GM23338 (cell line): ENCODE measurements around the gene CLDN20. TPM values are rescaled to one million over a fixed set of nuclear protein-coding genes. Genes with fewer than 3 reads are reported as not detected.

Experiments
- ATAC-seq: fragments of 200-7000 bp; cut with Tn5 transposase; 3 replicates; pipeline ENCODE4 v1.9.1; 2020
- DNase-seq: peaks from one replicate; pipeline ENCODE4 v3.0.0-alpha.2; 2015; ENCODE audit warnings: low spot score
- H2AFZ ChIP-seq: fragments of 200-600 bp; sonication (generic); 2 replicates; pipeline ENCODE4 v1.8.0; 2016; ENCODE audit warnings: antibody characterized with exemption, mild to moderate bottlenecking, moderate library complexity
- H3F3A ChIP-seq: fragments of 200-600 bp; sonication (generic); replicated peaks from 2 replicates; pipeline ENCODE4 v1.8.0; 2017; ENCODE audit warnings: antibody characterized with exemption, mixed run types, low read depth
- H3K27ac ChIP-seq: fragments of 200-600 bp; sonication (generic); 2 replicates; pipeline ENCODE4 v1.6.1; 2016; ENCODE audit warnings: low read depth
- H3K27me3 ChIP-seq: fragments of 200-600 bp; sonication (generic); 2 replicates; pipeline ENCODE4 v1.8.0; 2016; ENCODE audit warnings: mild to moderate bottlenecking, mixed run types, moderate library complexity; ENCODE audit not compliant: insufficient read depth
- H3K36me3 ChIP-seq: fragments of 200-600 bp; sonication (generic); 2 replicates; pipeline ENCODE4 v1.8.0; 2016; ENCODE audit warnings: mild to moderate bottlenecking; ENCODE audit not compliant: insufficient read depth
- H3K4me1 ChIP-seq: fragments of 200-600 bp; sonication (generic); 2 replicates; pipeline ENCODE4 v1.8.0; 2016; ENCODE audit warnings: mild to moderate bottlenecking, moderate library complexity; ENCODE audit not compliant: insufficient read depth
- H3K4me2 ChIP-seq: fragments of 200-600 bp; sonication (generic); 2 replicates; pipeline ENCODE4 v1.7.1; 2017; ENCODE audit warnings: mixed run types
- H3K4me3 ChIP-seq: fragments of 200-600 bp; sonication (generic); 2 replicates; pipeline ENCODE4 v1.6.1; 2016; ENCODE audit warnings: mixed run types
- H3K79me2 ChIP-seq: fragments of 200-600 bp; sonication (generic); replicated peaks from 2 replicates; pipeline ENCODE4 v1.8.0; 2017; ENCODE audit warnings: mild to moderate bottlenecking; ENCODE audit not compliant: insufficient read depth
- H3K9me2 ChIP-seq: fragments of 200-600 bp; sonication (generic); 2 replicates; pipeline ENCODE4 v1.8.0; 2017; ENCODE audit not compliant: insufficient read depth
- H4K20me1 ChIP-seq: fragments of 200-600 bp; sonication (generic); replicated peaks from 2 replicates; pipeline ENCODE4 v1.8.0; 2017; ENCODE audit warnings: mild to moderate bottlenecking; ENCODE audit not compliant: insufficient read depth
- H3K27ac Mint-ChIP-seq: 2 replicates; pipeline ENCODE4 v1.8.0; 2020; ENCODE audit warnings: inconsistent platforms, mild to moderate bottlenecking, moderate library complexity, mixed read lengths
- H3K27me3 Mint-ChIP-seq: 3 replicates; pipeline ENCODE4 v1.8.0; 2022; ENCODE audit warnings: low read depth, mild to moderate bottlenecking, moderate library complexity, mixed read lengths, inconsistent platforms; ENCODE audit not compliant: insufficient read depth, poor library complexity
- H3K36me3 Mint-ChIP-seq: 3 replicates; pipeline ENCODE4 v1.8.0; 2021; ENCODE audit warnings: low read depth, mild to moderate bottlenecking, inconsistent platforms, moderate library complexity, mixed read lengths
- H3K4me1 Mint-ChIP-seq: 3 replicates; pipeline ENCODE4 v1.8.0; 2020; ENCODE audit warnings: mild to moderate bottlenecking, inconsistent platforms, mixed read lengths
- H3K4me3 Mint-ChIP-seq: 3 replicates; pipeline ENCODE4 v1.8.0; 2021; ENCODE audit warnings: moderate library complexity, mild to moderate bottlenecking, inconsistent platforms, mixed read lengths
- H3K9me3 Mint-ChIP-seq: 3 replicates; pipeline ENCODE4 v1.8.0; 2020; ENCODE audit warnings: moderate library complexity, mild to moderate bottlenecking, inconsistent platforms, mixed read lengths
- CREB1 ChIP-seq: fragments of 250-450 bp; sonication (Bioruptor Pico); IDR thresholded peaks from 2 replicates; pipeline ENCODE4 v1.5.0; 2020; ENCODE audit warnings: low read depth, mild to moderate bottlenecking, moderate library complexity
- EZH2 ChIP-seq: fragments of 200-600 bp; sonication (generic); IDR thresholded peaks from one replicate; pipeline ENCODE4 v1.8.0; 2017; ENCODE audit warnings: antibody characterized with exemption, mild to moderate bottlenecking, low read depth; ENCODE audit not compliant: unreplicated experiment
- EZH2phosphoT487 ChIP-seq: fragments of 200-600 bp; sonication (generic); IDR thresholded peaks from one replicate; pipeline ENCODE4 v1.8.1; 2018; ENCODE audit warnings: antibody characterized with exemption; ENCODE audit not compliant: unreplicated experiment
- JUNB ChIP-seq: IDR thresholded peaks from one replicate; pipeline ENCODE4 v1.6.1; 2016; ENCODE audit warnings: antibody characterized with exemption; ENCODE audit not compliant: unreplicated experiment
- NANOG ChIP-seq: IDR thresholded peaks from 2 replicates; pipeline ENCODE4 v1.6.1; 2016; ENCODE audit warnings: antibody characterized with exemption, borderline replicate concordance
- POLR2AphosphoS5 ChIP-seq: IDR thresholded peaks from 2 replicates; pipeline ENCODE4 v1.6.1; 2016; ENCODE audit warnings: antibody characterized with exemption, low read depth
- STAT1 ChIP-seq: IDR thresholded peaks from one replicate; pipeline ENCODE4 v1.6.1; 2016; ENCODE audit warnings: antibody characterized with exemption; ENCODE audit not compliant: unreplicated experiment
- ZNF114 ChIP-seq: fragments of 250-450 bp; sonication (Bioruptor Pico); IDR thresholded peaks from 2 replicates; pipeline ENCODE4 v1.5.0; 2020; ENCODE audit warnings: mild to moderate bottlenecking, moderate library complexity
- ZNF331 ChIP-seq: fragments of 250-450 bp; sonication (Bioruptor Pico); IDR thresholded peaks from 2 replicates; pipeline ENCODE4 v1.5.0; 2020; ENCODE audit warnings: low read depth, mild to moderate bottlenecking, moderate library complexity
- polyA plus RNA-seq: library from polyadenylated mRNA; unstranded; fragments of >200 nt; fragmentation: Nextera tagmentation; extraction: Ambion mirVana; gene quantifications from 2 replicates; pipeline ENCODE4 v1.2.1, GENCODE V29; 2016
- total RNA-seq: library from RNA; depleted of rRNA; stranded (reverse); fragments of >200 nt; shearing (Covaris generic); gene quantifications from 2 replicates; pipeline ENCODE4 v1.2.3, GENCODE V29; 2014
- TF ChIP-seq, protein P1 (sequence below), 2 experiments: fragments of 200-600 bp in 1 of 2; sonication (generic) in 1 of 2; conservative IDR thresholded peaks; 2 replicates each; pipeline versions ENCODE4 v1.5.1 to v1.6.1; 2016 to 2017; ENCODE audit warnings: antibody characterized with exemption in 2 of 2, low read depth in 2 of 2, mild to moderate bottlenecking in 2 of 2, moderate library complexity in 1 of 2
- TF ChIP-seq, protein P2 (sequence below): fragments of 250-450 bp; sonication (Bioruptor Pico); IDR thresholded peaks from 2 replicates; pipeline ENCODE4 v1.5.0; 2020; ENCODE audit warnings: mild to moderate bottlenecking, moderate library complexity
- TF ChIP-seq, protein P3 (sequence below): IDR thresholded peaks from 2 replicates; pipeline ENCODE4 v1.6.1; 2016; ENCODE audit warnings: antibody characterized with exemption

The CLDN20 gene
- total and polyA plus RNA-seq, 2 experiments from 2014 or later: 0.23 TPM; not detected in 1

DNA sequence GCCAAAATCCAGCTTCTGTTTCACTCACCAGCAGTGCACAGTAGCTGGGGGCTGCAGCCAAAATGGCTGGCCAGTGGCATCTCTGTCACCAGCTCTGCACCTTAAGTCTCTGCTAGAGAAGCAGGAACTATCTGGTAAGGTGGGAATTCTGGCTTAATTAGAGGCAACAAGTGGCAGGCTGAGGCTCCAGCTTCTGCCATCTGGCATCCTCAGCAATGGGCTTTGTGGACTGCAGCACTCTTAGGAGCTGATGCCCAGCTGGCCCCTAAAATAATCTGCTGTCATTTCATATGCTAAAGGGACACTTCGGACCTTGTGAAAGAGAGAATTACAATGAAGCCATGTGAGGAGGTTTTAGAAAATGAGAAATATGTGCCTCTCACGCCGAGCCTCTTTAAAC is 4.6 kb upstream of the CLDN20 start:
- TF ChIP-seq, protein P1, sequence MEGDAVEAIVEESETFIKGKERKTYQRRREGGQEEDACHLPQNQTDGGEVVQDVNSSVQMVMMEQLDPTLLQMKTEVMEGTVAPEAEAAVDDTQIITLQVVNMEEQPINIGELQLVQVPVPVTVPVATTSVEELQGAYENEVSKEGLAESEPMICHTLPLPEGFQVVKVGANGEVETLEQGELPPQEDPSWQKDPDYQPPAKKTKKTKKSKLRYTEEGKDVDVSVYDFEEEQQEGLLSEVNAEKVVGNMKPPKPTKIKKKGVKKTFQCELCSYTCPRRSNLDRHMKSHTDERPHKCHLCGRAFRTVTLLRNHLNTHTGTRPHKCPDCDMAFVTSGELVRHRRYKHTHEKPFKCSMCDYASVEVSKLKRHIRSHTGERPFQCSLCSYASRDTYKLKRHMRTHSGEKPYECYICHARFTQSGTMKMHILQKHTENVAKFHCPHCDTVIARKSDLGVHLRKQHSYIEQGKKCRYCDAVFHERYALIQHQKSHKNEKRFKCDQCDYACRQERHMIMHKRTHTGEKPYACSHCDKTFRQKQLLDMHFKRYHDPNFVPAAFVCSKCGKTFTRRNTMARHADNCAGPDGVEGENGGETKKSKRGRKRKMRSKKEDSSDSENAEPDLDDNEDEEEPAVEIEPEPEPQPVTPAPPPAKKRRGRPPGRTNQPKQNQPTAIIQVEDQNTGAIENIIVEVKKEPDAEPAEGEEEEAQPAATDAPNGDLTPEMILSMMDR (conservative IDR thresholded peaks at IDR 0.05; ENCODE audit: low read depth in 2 of 2): no peak
- TF ChIP-seq ZNF114 (CRISPR knock-in tag) (no peak), STAT1 (no peak), CREB1 (CRISPR knock-in tag) (no peak), NANOG (no peak), POLR2AphosphoS5 (no peak)
- DNase-seq (no peak), ATAC-seq (no peak)
- peaks cover 23% of the 10 kb centered on the region for H3K36me3 ChIP-seq
- no peak overlapping the region for H2AFZ ChIP-seq
- Mint-ChIP-seq H3K9me3 (no peaks in the 10 kb centered on the region), H3K27ac (peak overlapping the region; percentile 41; the same call in 1 of the 2 replicates), H3K36me3 (peaks cover 56% of the 10 kb centered on the region), H3K4me1 (peaks cover 32% of the 10 kb centered on the region), H3K4me3 (no peak overlapping the region), H3K27me3 (peaks cover 3% of the 10 kb centered on the region)
- peaks cover 13% of the 10 kb centered on the region for H3K4me1 ChIP-seq
- H3K4me2 ChIP-seq: no peak overlapping the region
- H3K27me3 ChIP-seq: no peaks in the 10 kb centered on the region
- H3F3A ChIP-seq: no peaks in the 10 kb centered on the region
- H4K20me1 ChIP-seq: no peaks in the 10 kb centered on the region
- H3K4me3 ChIP-seq: no peak overlapping the region
- peaks cover 9% of the 10 kb centered on the region for H3K79me2 ChIP-seq
- no peaks in the 10 kb centered on the region for H3K9me2 ChIP-seq
- H3K27ac ChIP-seq: no peak overlapping the region

DNA sequence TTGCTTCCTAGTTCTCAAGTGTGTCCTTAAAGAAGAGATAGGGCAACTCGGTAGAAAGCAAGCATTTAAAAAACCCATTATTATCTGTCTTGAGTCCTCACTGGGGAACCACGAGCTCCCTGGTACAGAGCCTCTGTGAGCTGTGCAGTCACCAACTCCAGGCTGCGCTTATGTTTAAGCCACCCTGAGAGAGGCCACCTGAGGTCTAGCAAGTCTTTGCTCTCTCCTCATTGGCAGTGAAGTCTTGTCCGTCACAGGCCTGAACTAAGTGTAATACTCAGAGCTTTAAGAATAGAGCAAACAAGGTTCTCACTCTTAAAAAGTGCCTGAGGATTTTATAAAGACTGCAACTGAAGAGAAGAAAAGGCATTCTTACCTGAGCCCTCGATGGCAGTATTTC is 3.9 kb upstream of the CLDN20 start:
- Histone ChIP-seq H3K4me2 (no peak overlapping the region), H3K36me3 (peaks cover 23% of the 10 kb centered on the region), H3F3A (no peaks in the 10 kb centered on the region), H3K4me1 (peaks cover 16% of the 10 kb centered on the region), H2AFZ (no peak overlapping the region), H3K79me2 (peaks cover 9% of the 10 kb centered on the region; the same call in 1 of the 2 replicates), H3K27me3 (no peaks in the 10 kb centered on the region), H4K20me1 (no peaks in the 10 kb centered on the region), H3K9me2 (no peaks in the 10 kb centered on the region), H3K27ac (no peak overlapping the region), H3K4me3 (no peak overlapping the region)
- Mint-ChIP-seq H3K36me3 (peaks cover 49% of the 10 kb centered on the region), H3K4me3 (no peak overlapping the region), H3K4me1 (peaks cover 33% of the 10 kb centered on the region), H3K9me3 (no peaks in the 10 kb centered on the region), H3K27ac (no peak overlapping the region; the same call in 1 of the 2 replicates), H3K27me3 (peaks cover 1% of the 10 kb centered on the region)
- DNase-seq (no peak), ATAC-seq (no peak)
- TF ChIP-seq STAT1 (no peak), JUNB (no peak), POLR2AphosphoS5 (no peak), EZH2 (no peak), ZNF331 (CRISPR knock-in tag) (no peak), NANOG (no peak), EZH2phosphoT487 (no peak), ZNF114 (CRISPR knock-in tag) (no peak), CREB1 (CRISPR knock-in tag) (no peak)
- TF ChIP-seq, protein P2, sequence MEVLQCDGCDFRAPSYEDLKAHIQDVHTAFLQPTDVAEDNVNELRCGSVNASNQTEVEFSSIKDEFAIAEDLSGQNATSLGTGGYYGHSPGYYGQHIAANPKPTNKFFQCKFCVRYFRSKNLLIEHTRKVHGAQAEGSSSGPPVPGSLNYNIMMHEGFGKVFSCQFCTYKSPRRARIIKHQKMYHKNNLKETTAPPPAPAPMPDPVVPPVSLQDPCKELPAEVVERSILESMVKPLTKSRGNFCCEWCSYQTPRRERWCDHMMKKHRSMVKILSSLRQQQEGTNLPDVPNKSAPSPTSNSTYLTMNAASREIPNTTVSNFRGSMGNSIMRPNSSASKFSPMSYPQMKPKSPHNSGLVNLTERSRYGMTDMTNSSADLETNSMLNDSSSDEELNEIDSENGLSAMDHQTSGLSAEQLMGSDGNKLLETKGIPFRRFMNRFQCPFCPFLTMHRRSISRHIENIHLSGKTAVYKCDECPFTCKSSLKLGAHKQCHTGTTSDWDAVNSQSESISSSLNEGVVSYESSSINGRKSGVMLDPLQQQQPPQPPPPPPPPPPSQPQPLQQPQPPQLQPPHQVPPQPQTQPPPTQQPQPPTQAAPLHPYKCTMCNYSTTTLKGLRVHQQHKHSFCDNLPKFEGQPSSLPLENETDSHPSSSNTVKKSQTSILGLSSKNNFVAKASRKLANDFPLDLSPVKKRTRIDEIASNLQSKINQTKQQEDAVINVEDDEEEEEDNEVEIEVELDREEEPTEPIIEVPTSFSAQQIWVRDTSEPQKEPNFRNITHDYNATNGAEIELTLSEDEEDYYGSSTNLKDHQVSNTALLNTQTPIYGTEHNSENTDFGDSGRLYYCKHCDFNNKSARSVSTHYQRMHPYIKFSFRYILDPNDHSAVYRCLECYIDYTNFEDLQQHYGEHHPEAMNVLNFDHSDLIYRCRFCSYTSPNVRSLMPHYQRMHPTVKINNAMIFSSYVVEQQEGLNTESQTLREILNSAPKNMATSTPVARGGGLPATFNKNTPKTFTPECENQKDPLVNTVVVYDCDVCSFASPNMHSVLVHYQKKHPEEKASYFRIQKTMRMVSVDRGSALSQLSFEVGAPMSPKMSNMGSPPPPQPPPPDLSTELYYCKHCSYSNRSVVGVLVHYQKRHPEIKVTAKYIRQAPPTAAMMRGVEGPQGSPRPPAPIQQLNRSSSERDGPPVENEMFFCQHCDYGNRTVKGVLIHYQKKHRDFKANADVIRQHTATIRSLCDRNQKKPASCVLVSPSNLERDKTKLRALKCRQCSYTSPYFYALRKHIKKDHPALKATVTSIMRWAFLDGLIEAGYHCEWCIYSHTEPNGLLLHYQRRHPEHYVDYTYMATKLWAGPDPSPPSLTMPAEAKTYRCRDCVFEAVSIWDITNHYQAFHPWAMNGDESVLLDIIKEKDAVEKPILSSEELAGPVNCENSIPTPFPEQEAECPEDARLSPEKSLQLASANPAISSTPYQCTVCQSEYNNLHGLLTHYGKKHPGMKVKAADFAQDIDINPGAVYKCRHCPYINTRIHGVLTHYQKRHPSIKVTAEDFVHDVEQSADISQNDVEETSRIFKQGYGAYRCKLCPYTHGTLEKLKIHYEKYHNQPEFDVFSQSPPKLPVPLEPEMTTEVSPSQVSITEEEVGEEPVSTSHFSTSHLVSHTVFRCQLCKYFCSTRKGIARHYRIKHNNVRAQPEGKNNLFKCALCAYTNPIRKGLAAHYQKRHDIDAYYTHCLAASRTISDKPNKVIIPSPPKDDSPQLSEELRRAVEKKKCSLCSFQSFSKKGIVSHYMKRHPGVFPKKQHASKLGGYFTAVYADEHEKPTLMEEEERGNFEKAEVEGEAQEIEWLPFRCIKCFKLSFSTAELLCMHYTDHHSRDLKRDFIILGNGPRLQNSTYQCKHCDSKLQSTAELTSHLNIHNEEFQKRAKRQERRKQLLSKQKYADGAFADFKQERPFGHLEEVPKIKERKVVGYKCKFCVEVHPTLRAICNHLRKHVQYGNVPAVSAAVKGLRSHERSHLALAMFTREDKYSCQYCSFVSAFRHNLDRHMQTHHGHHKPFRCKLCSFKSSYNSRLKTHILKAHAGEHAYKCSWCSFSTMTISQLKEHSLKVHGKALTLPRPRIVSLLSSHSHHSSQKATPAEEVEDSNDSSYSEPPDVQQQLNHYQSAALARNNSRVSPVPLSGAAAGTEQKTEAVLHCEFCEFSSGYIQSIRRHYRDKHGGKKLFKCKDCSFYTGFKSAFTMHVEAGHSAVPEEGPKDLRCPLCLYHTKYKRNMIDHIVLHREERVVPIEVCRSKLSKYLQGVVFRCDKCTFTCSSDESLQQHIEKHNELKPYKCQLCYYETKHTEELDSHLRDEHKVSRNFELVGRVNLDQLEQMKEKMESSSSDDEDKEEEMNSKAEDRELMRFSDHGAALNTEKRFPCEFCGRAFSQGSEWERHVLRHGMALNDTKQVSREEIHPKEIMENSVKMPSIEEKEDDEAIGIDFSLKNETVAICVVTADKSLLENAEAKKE (CRISPR knock-in tag): no peak
- TF ChIP-seq, protein P3, sequence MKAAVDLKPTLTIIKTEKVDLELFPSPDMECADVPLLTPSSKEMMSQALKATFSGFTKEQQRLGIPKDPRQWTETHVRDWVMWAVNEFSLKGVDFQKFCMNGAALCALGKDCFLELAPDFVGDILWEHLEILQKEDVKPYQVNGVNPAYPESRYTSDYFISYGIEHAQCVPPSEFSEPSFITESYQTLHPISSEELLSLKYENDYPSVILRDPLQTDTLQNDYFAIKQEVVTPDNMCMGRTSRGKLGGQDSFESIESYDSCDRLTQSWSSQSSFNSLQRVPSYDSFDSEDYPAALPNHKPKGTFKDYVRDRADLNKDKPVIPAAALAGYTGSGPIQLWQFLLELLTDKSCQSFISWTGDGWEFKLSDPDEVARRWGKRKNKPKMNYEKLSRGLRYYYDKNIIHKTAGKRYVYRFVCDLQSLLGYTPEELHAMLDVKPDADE: no peak
